HEK293T (cell line): ENCODE data around the gene ARL5A.

ENCODE experiments used
- CTCF ChIA-PET: fragments of 350-600 bp; formaldehyde crosslinking; extraction: SDS; loops from one replicate; lab custom pipeline; 2021; ENCODE audit warnings: antibody characterized with exemption, inconsistent platforms; lab: Yijun Ruan, JAX
- POLR2A ChIA-PET: fragments of 350-600 bp; formaldehyde crosslinking; extraction: SDS; loops from one replicate; lab custom pipeline; 2020; ENCODE audit warnings: antibody characterized with exemption, inconsistent platforms; lab: Yijun Ruan, JAX
- DNase-seq: peaks from one replicate; pipeline ENCODE4 v3.0.0; 2012; ENCODE audit warnings: mixed read lengths; ENCODE audit errors: extremely low spot score
- ARNT ChIP-seq: fragments of 450-650 bp; IDR thresholded peaks from 2 replicates; pipeline ENCODE4 v1.6.1; 2017; ENCODE audit warnings: mild to moderate bottlenecking
- BHLHE40 ChIP-seq: fragments of 450-650 bp; IDR thresholded peaks from 2 replicates; pipeline ENCODE4 v1.6.1; 2016; ENCODE audit warnings: mild to moderate bottlenecking, moderate library complexity, borderline replicate concordance
- CTBP1 ChIP-seq: fragments of 450-650 bp; IDR thresholded peaks from 2 replicates; pipeline ENCODE4 v1.6.1; 2016; ENCODE audit warnings: borderline replicate concordance
- ELF4 ChIP-seq: fragments of 450-650 bp; IDR thresholded peaks from 2 replicates; pipeline ENCODE4 v1.6.1; 2017; ENCODE audit warnings: antibody characterized with exemption
- FOXA1 ChIP-seq: fragments of 450-650 bp; IDR thresholded peaks from 2 replicates; pipeline ENCODE4 v1.6.1; 2016; ENCODE audit warnings: mild to moderate bottlenecking
- FOXK2 ChIP-seq: fragments of 450-650 bp; IDR thresholded peaks from 2 replicates; pipeline ENCODE4 v1.6.1; 2016; ENCODE audit warnings: mild to moderate bottlenecking
- FOXM1 ChIP-seq: fragments of 450-650 bp; IDR thresholded peaks from 2 replicates; pipeline ENCODE4 v1.6.1; 2017; ENCODE audit warnings: mild to moderate bottlenecking, borderline replicate concordance
- HDGF ChIP-seq: fragments of 450-650 bp; IDR thresholded peaks from 2 replicates; pipeline ENCODE4 v1.6.1; 2017; ENCODE audit warnings: antibody characterized with exemption, borderline replicate concordance
- L3MBTL2 ChIP-seq: fragments of 450-650 bp; conservative IDR thresholded peaks from 2 replicates; pipeline ENCODE4 v1.6.1; 2016; ENCODE audit warnings: mild to moderate bottlenecking
- LEF1 ChIP-seq: fragments of 450-650 bp; IDR thresholded peaks from 2 replicates; pipeline ENCODE4 v1.6.1; 2017; ENCODE audit warnings: mild to moderate bottlenecking, borderline replicate concordance
- NFRKB ChIP-seq: fragments of 450-650 bp; IDR thresholded peaks from 2 replicates; pipeline ENCODE4 v1.6.1; 2016; ENCODE audit warnings: mild to moderate bottlenecking, moderate library complexity
- PKNOX1 ChIP-seq: fragments of 450-650 bp; IDR thresholded peaks from 2 replicates; pipeline ENCODE4 v1.6.1; 2016
- SP1 ChIP-seq: fragments of 450-650 bp; IDR thresholded peaks from 2 replicates; pipeline ENCODE4 v1.6.1; 2017
- SUZ12 ChIP-seq: fragments of 450-650 bp; IDR thresholded peaks from 2 replicates; pipeline ENCODE4 v1.6.1; 2016; ENCODE audit warnings: mild to moderate bottlenecking
- TARDBP ChIP-seq: fragments of 450-650 bp; IDR thresholded peaks from 2 replicates; pipeline ENCODE4 v1.6.1; 2016
- ZNF384 ChIP-seq: fragments of 450-650 bp; IDR thresholded peaks from 2 replicates; pipeline ENCODE4 v1.6.1; 2016

Gene ARL5A

DNA sequence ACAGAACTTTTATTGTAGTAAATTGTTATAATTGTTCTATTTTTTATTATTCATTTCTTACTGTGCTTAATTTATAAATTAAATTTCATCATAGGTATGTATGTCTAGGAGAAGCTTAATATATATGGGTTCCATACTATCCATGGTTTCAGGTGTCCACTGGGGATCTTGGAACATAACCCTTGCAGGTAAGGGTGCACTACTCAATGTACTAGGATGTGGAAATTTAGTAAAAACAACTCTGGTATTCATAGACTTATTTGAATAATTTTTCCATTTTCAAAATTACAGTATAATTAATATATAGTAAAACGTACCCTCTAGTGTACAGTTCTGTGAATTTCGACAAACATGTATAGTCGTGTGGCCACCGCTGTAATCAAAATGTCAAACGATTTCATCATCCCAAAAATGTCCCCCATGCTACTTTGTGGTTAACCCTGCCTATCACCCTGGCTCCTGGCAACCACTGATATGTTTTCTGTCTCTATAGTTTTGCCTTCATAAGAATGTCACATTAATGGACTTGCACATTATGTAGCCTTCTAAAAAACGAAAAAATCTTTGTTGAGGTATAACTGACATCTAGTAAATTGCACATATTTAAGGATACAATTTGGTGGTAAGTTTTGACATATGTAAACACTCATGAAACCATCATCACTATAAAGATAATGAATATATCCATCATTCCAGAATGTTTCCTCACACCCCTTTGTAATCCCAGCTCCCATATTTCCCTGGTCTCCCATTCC is 45.7 kb downstream of the ARL5A start:
- TF ChIP-seq TARDBP, result no peak
- no peak for TF ChIP-seq LEF1
- TF ChIP-seq FOXK2, result no peak
- no peak for TF ChIP-seq HDGF
- no peak for TF ChIP-seq SP1
- TF ChIP-seq SUZ12, result no peak
- no peak for TF ChIP-seq PKNOX1
- no peak for TF ChIP-seq BHLHE40
- no peak for TF ChIP-seq L3MBTL2
- TF ChIP-seq ARNT, result no peak
- ChIA-PET CTCF (no interaction called here), POLR2A (no interaction called here)
- DNase-seq, result no peak

DNA sequence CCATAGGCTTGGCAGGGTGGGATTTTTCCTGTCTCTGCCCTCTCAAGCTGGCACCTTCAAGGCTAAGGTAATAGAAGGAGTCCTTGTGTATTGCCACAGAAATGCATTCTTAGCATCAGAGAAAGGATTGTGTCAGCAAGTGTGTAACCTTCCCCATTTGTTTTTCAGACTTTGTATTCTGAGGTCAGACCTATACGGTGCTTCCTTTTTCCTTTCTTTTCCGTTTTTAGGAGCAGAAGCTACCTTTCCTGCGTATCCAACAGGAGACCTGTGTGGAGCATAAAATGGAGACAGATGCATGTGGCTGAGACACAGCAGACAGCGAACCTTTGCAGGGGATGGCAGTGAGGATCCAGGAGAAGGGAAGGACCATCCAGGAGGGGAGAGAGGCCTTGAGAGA is 46.6 kb downstream of the ARL5A start:
- CTCF ChIA-PET, result no interaction called here
- TF ChIP-seq L3MBTL2, result no peak
- TF ChIP-seq BHLHE40, result no peak
- TF ChIP-seq FOXM1, result no peak
- TF ChIP-seq LEF1, result no peak
- TF ChIP-seq ZNF384, result no peak
- no peak for TF ChIP-seq TARDBP
- no peak for TF ChIP-seq FOXA1
- TF ChIP-seq SP1, result no peak
- TF ChIP-seq ELF4, result no peak
- no peak for TF ChIP-seq CTBP1
- no peak for TF ChIP-seq ARNT
- TF ChIP-seq HDGF, result no peak
- POLR2A ChIA-PET, result no interaction called here
- no peak for DNase-seq

- DNase-seq, result no peak
- ChIA-PET CTCF (no interaction called here), POLR2A (no interaction called here)
- no peak for TF ChIP-seq CTBP1
Observed at GRCh38 chr2:151780938-151781337, 47.3 kb downstream of the ARL5A start.

GRCh38 chr2:151777935-151778334 is 50.3 kb downstream of the ARL5A start:
- TF ChIP-seq SP1 (no peak), TARDBP (no peak), ARNT (no peak), FOXK2 (no peak), FOXM1 (no peak), L3MBTL2 (no peak), SUZ12 (no peak), NFRKB (no peak), BHLHE40 (no peak), CTBP1 (no peak), FOXA1 (no peak), HDGF (no peak), PKNOX1 (no peak), ZNF384 (no peak)
- ChIA-PET POLR2A (no interaction called here), CTCF (interaction anchor here (1.0 kb wide), 1 partner anchor 45 kb away, joined by 4 read pairs; no protein-coding TSS in a partner anchor)
- no peak for DNase-seq

GRCh38 chr2:151777487-151777886 is 50.7 kb downstream of the ARL5A start:
- DNase-seq, result no peak
- TF ChIP-seq L3MBTL2 (no peak), ELF4 (no peak), ARNT (no peak), ZNF384 (no peak)
- CTCF ChIA-PET, result interaction anchor here (1.0 kb wide), 1 partner anchor 45 kb away, joined by 4 read pairs; no protein-coding TSS in a partner anchor
- POLR2A ChIA-PET, result no interaction called here

GRCh38 chr2:151776367-151776766 is 51.9 kb downstream of the ARL5A start:
- no peak for DNase-seq
- TF ChIP-seq FOXA1, result no peak
- no peak for TF ChIP-seq LEF1
- TF ChIP-seq HDGF, result no peak
- no peak for TF ChIP-seq BHLHE40
- no peak for TF ChIP-seq FOXK2
- TF ChIP-seq ARNT, result no peak
- no peak for TF ChIP-seq FOXM1
- no peak for TF ChIP-seq L3MBTL2
- no peak for TF ChIP-seq ZNF384
- TF ChIP-seq TARDBP, result no peak
- no peak for TF ChIP-seq ELF4
- TF ChIP-seq CTBP1, result no peak
- TF ChIP-seq NFRKB, result no peak
- TF ChIP-seq PKNOX1, result no peak
- TF ChIP-seq SUZ12, result no peak
- ChIA-PET POLR2A (no interaction called here), CTCF (no interaction called here)
